Embryonic facial prominence (tissue), 1 donor: Measurements from ENCODE around the gene HYKK.
A peak's percentile ranks its signal among the peaks of the same experiment; 100 is the strongest.
"Not testable (repeated sequence)": the region's sequence is repeated elsewhere in the genome, so short reads cannot be mapped to it uniquely, and the experiment has no call there.

Experiments
- DNase-seq: peaks from one replicate; pipeline ENCODE4 v3.0.0-alpha.2; 2016; ENCODE audit errors: extremely low spot score

Gene HYKK, protein sequence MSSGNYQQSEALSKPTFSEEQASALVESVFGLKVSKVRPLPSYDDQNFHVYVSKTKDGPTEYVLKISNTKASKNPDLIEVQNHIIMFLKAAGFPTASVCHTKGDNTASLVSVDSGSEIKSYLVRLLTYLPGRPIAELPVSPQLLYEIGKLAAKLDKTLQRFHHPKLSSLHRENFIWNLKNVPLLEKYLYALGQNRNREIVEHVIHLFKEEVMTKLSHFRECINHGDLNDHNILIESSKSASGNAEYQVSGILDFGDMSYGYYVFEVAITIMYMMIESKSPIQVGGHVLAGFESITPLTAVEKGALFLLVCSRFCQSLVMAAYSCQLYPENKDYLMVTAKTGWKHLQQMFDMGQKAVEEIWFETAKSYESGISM

DNA sequence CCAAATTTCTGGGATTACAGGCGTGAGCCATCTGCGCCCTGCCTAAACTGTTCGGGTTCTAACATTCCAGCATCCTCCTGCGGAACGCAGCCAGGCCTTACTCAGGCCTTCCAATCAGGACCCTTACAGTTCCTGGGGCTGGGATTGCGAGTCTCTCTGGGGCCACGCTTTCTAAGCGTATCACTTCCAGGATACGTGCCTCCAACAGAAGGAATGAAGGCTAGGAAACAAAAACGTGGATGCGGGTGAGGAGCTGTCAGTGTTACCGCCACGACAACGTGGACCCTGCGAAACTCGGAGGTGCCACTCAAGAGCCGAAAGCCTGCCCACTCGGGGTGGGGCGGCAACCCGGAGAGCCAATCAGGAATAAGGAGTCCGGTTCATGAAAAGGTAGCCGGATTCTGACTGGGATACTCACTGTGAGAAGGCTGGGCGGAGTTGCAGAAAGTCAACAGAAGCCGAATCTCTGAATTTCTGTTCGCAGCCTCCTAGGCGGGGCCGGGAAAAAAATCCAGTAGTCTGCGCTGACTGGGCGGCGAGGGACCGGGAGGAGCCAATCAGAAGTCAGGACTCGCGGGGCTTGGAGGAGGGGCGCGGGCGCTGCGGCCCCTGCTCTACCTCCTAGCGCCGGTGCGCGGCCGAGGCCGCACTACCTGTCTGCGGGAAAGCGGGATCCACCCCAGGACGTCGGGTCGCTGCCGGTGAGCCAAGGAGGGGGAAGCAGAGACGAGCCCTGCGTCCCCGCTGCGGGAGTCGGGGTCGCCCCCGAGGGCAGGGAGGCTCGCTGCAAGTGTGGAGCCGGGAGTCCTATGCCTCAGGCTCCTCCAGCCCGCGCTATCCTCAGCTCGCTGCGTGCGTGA is at the start of gene HYKK:
TSS of gene HYKK (plus strand) at position 607 of the 860 bp plus-strand sequence. CDS start 5,512 bp downstream, outside the sequence.
- peak; percentile 96 for DNase-seq

DNA sequence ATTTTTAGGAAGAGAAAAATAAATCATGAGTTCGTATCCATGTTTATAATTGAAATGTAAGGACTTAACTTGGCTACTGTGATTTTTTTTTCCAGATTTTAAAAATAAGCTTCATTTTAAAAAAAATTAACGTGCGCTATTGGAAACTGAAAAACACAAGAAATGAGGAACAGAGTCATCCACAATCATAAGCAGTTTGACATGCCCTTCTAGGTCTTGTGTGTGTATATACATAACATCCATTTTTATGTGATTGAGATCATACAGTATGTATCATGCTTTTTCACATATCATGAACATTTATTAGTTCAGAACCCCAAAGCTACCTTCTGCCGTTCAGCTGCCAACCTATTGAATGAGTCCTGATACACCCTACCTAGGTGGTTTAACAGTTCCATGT is 46.6 kb upstream of the HYKK start:
- no peak for DNase-seq

DNA sequence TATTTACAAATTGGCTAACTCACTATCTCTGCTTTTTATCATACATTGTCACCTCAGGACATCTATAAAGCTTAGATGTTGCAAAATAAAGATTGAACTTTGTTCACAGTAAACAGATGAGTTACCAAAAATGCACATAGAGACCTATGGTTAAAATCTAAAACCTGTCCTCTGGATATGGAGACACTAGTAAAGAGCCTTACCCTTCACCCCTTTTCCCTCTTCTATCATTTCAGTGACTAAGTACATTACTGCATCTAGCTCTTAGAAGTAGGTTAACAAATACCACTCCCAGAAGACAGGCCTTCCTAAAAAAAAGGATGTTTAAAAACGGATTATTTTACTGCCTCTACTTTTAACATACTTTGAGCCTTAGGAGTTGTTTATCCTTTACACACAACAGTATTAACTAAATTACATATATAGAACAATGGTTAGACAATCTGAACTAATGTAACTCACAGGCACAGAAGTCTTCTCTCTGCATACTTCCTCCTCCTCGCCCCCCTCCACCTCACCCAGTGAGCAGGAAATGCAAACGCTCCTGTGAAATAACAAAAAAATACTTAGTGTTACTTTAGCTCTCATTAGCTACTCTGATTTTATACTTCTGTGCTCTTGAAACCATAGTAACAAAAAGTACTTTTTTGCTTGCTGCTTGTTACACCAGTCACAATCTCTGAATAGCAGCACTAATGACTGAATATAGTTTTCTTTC is 46.0 kb upstream of the HYKK start:
- DNase-seq, result no peak

DNA sequence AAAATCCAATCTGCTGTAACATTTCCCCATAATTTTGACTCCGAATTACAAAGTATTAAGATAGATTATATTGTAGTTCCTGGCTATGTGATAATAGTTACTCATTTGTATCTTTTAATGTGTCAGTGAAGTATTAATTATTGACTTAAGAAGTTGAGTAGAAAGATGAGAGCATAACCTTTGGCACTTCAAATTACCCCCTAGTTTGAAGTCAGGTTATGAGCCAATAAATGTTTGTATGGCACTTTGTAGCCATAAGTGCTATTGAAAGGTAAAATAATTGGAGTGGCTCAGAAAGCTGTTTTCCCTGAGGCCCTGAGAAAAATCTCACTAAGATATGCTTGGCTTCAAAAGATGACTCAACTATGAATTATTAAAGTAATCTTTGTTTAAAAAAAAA is 38.3 kb upstream of the HYKK start:
- no peak for DNase-seq

DNA sequence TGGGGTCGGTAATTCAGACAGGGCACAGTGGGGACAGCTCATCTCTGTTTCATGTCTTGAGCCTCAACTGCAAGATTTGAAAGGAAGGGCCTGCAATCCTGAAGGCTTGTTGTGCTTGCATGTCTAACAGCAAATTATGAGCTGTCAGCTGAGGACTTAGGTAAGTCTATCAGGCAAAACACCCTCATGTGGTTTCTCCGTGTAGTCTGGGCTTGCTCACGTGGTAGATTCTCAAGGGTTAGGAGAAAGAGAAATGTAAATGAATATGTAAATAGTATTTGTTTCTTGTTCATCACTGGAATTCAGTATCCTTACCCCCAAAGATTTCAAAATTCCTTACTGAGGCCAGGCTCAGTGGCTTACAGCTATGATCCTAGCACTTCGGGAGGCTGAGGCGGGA is 30.1 kb upstream of the HYKK start:
- no peak for DNase-seq

DNA sequence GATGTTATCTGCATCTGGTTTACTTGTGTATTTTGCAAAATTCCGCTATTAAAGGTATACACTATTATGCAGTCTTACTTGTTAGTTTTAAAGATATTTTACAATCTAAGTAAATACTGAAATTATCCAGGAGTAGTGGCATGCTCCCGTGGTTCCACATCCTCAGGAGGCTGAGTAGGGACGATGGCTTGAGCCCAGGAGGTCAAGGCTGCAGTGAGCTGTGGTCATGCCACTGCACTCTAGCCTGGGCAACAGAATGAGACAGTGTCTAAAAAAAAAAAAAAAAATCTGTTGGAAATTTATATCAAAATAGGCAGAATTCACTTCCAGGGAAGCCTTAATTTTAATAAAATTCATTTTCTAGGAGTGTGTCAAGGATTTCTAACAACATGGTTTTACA is 27.7 kb upstream of the HYKK start:
- DNase-seq, result no peak

DNA sequence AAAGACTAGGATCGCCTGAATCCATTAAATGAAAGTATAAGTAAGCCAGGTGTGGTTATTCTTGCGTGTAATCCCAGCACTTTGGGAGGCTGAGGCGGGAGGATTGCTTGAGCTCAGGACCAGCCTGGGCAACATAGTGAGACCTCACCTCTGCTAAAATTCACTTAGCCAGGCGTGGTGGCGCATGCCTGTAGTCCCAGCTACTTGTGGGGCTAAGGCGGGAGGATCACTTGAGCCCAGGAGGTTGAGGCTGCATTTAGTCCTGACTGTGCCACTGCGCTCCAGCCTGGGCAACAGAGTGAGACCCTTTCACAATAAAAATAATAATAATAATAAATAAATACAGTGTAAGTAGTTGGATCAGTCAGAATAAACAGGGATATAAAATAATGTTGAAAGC is 25.5 kb upstream of the HYKK start:
- no peak for DNase-seq

DNA sequence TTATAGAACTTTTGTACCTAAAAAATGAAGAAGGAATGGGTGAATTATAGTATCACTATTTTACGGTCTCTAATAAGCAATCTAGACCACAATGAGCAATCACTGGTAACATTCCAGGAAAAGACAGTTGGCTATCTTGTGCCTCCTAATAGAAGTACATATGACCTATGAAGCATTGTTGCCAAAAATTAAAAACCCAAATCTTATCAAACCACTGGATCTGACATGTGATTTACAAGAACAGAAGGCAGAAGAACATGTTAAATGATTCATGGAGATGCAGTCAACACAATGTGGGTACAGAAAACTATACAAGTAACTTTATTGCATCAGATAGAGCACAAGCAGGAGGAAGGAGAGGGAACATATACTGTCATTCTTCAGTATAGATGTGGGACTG is 14.5 kb upstream of the HYKK start:
- no peak for DNase-seq

DNA sequence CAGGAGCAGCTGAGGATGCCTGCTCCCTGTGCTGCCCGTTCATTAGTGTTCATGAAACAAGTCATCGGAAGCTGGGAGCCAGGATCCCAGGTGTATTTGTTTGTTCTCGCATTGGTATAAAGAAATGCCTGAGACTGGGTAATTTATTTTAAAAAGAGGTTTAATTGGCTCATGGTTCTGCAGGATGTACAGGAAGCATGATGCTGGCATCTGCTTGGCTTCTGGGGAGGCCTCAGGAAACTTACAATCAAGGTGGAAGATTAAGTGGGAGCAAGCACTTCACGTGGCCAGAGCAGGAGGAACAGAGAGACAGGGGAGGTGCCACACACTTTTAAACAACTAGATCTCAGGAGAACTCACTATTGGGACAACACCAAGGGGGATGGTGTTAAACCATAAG is 5.5 kb upstream of the HYKK start:
- DNase-seq, result no peak

DNA sequence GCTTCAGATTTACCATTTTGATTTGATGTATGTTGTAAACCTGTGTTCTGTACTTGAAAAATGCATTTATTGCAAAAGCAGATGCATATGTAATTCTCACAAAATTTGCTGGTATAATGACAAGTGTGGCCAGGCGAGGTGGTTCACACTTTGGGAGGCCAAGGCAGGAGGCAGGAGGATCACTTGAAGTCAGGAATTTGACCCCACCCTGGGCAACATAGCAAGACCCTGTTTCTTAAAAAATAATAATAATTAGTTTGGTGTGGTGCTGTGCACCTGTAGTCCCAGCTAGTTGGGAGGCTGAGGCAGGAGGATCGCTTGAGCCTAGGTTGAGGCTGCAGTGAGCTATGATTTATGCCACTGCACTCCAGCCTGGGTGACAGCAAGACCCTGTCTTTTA is 4.7 kb upstream of the HYKK start:
- DNase-seq, result no peak

DNA sequence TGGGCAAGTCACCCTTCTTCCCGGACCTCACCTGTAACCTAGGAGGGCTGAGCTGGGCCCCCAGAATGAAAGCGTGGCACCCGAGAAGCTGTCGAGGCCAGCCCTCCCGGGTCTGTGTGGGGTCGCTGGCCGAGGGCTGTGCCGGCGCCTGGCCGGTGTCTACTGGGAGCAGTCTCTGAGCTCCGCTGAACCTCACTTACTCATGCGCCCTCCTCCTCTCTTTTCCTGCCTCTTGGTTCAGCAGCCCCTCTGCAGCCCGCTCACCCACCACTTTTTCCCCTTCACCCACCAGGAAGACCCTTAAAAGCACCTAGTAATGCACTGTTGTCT is 419 bp downstream of the HYKK start:
- DNase-seq, result no peak

DNA sequence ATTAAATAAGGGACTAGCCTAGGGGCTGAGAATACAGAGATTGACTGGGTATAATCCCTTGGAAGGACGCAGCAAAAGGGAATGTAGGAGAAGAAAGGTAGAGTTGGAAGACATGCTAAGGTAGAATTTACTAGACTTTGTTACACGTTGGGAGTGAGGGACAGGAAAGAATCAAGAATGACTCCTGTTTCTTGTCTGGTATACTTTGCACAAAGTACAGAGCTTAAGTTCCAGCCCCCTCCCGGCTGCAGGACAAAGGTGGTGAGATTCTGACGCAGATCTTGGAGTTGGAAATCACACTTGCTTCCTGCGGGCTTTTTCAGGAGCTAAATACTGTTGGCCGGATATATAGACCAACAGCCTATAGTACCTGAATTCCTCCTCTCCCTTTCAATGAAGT is 895 bp downstream of the HYKK start:
- no peak for DNase-seq

DNA sequence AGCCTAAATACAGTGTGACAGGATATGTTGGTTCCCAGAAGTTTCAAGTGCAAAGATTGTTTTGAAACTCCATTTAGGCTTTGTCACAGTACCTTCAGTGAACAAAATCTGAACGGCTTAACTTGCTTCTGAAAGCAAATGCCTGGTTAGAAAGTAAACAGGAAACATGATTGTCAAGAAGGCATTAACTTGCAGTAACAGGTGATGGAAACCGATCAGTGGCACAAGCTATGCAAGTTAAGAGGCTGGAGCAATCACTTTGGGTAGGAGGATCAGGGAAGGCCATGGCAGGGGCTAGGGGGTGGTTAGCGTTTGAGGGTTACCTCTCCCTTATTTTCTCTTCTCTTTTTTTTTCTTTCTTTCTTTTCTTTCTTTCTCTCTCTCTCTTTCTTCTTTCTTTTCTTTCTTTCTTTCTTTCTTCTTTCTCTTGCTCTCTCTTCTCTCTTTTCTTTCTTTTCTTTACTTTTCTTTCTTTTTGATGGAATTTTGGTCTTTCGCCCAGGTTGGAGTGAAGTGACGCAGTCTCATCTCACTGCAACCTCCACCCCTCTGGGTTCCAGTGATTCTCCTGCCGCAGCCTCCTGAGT is 2.4 kb downstream of the HYKK start:
- DNase-seq, result no peak

DNA sequence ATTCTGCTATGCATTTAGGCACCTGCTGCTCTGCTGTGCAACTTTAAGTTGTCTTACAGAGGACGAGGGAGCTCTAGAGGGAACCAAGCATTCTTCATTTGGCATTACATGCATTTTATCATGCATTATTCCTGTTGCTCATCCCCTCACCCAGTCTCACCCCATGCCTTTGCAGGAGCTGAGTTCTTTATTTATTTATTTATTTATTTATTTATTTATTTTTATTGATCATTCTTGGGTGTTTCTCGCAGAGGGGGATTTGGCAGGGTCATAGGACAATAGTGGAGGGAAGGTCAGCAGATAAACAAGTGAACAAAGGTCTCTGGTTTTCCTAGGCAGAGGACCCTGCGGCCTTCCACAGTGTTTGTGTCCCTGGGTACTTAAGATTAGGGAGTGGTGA is 12.7 kb downstream of the HYKK start:
- DNase-seq, result not testable (repeated sequence)

DNA sequence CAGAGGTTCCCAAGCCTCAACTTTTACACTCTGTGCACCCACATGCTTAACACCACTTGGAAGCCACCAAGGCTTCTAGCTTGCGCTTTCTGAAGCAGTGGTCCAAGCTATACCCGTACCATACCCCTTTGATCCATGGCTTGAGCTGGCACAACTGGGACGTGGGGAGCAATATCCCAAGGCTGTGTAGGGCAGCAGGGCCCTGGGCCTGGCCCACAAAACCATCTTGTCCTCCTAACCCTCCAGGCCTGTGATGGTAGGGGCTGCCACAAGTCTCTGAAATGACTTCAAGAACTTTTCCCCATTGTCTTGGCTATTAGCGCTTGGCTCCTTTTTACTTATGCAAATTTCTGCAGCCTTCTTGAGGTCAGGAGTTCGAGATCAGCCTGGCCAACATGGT is 16.9 kb downstream of the HYKK start:
- DNase-seq, result no peak

DNA sequence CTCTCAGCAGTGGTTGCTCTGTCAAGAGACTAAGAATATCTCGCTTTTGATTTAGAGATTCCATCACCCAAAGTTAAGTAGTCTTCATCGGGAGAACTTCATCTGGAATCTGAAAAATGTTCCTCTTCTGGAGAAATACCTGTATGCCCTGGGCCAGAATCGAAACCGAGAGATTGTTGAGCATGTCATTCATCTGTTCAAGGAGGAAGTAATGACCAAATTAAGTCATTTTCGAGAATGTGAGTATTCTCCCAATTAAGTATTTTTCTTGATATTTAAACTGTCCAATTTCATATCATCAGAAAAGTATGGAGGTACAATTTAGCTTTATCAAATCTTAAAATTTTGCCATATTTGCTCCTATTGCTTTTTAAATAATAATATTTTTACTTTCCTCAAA is 19.9 kb downstream of the HYKK start:
- no peak for DNase-seq

DNA sequence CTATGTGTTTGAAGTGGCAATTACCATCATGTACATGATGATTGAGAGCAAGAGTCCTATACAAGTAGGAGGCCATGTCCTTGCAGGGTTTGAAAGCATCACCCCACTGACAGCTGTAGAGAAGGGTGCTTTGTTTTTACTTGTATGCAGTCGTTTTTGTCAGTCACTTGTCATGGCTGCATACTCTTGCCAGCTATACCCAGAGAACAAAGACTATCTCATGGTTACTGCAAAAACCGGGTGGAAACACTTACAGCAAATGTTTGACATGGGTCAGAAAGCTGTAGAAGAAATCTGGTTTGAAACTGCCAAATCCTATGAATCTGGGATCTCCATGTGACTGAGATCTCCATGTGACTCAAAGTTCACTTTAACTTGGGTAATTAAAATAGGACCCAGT is 26.0 kb downstream of the HYKK start:
- DNase-seq, result no peak

DNA sequence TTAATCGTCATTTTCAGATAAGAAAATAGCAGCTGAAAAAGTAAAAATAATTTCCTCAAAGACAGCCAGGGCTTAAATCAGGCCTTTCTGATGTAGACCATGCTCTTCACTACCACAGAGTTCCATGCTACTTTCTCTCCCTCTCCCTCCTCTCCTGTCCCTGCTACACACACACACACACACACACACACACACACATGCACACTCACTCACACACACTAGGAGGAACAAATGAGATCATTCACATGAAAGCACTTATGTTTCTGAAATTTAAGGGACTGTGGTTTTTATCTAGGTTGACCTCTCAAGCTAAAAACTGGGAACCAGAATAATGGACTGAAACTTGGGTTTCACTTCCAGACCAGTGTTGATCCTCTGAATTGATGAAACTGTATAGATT is 28.8 kb downstream of the HYKK start:
- DNase-seq, result no peak

DNA sequence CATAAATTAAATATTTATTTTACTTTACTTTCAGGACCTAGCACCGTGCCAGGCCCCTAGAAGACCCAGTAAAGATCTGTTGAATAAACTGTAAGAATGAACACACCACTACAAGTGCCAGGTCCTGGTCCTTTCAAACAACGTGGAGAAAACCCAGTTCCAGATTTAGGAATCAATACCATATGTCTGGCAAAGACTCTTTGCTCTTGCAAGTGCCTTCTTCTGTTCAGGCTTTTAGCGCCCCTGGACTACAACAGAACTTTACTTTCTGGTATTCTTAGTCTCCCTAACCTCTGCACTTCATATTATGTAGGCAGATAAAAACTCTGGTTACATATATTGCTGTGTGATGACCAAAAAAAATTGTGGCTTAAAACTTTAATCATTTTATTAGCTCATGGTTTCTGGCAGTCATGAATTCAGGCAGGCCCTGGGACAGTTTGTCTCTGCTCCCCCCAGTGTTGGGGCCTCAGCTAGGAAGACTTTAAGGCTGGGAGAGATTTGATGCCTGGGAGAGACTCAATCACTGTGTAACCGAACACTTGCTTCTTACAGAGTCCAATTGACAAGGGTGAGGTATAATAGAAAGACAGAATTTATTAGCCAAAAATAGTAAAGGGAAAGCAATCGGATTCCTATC is 30.0 kb downstream of the HYKK start:
- peak; percentile 10 for DNase-seq

DNA sequence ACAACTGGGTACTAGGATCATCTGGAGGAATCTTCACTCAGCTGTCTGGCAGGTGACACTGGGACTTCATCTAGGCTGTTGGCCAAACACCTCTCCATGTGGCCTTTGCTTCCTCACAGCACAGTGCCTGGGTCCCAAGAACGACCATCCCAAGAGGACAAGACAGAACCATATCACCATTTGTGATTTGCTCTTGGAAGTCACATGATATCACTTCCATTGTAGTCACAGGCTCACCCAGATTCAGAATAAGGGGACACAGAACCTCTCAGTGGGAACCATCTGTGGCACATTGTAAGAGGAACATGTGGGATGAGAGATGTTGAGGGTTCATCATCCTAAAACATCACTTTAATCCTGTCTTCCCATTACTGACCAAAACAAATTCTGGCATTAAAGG is 31.0 kb downstream of the HYKK start:
- DNase-seq, result no peak

DNA sequence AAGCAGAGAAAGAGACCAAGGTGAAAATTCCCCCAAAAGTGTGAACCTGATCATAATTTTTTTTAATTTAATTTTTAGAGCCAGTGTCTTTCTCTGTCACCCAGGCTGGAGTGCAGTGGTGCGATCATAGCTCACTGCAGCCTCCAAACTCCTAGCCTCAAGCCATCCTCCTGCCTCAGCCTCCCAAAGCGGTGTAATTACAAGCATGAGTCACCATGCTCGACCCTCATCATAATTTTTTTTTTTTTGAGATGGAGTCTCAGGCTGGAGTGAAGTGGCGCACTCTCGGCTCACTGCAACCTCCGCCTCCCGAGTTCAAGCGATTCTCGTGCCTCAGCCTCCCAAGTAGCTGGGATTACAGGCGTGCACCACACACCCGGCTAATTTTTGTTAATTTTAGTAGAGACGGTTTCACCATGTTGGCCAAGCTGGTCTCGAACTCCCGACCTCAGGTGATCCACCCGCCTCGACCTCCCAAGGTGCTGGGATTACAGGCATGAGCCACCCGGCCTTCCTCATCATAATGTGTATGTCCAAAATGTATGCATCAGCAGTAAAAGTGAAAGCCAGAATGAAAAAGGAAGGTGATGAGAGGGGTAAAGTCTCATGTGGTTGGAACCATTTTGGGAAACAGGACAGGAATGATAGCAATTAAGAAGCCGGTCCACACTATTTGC is 32.2 kb downstream of the HYKK start:
- not testable (repeated sequence) for DNase-seq
